HG03442 (cell line): Measurements from ENCODE around the gene HNRNPH1.
"Not testable (repeated sequence)": the region's sequence is repeated elsewhere in the genome, so short reads cannot be mapped to it uniquely, and the experiment has no call there.

Experiments used
- ATAC-seq: cut with Tn5 transposase; IDR thresholded peaks from one replicate; pipeline ENCODE4 v1.9.1; 2021; ENCODE audit warnings: mild to moderate bottlenecking, moderate library complexity; ENCODE audit not compliant: unreplicated experiment

The HNRNPH1 gene

GRCh38 chr5:179623003-179623905 lies at the start of gene HNRNPH1:
Gene HNRNPH1, minus strand, starts transcription at chr5:179623671. Its CDS starts 538 bp downstream, at chr5:179623133.
- peak; percentile 65 for ATAC-seq

- ATAC-seq = no peak
Measured at GRCh38 chr5:179668391-179668790, 44.9 kb upstream of the HNRNPH1 start.

- not testable (repeated sequence) for ATAC-seq
Measured at GRCh38 chr5:179661647-179662046, 38.2 kb upstream of the HNRNPH1 start.

GRCh38 chr5:179658179-179658856 lies 34.8 kb upstream of the HNRNPH1 start:
- ATAC-seq = peak; percentile 62

GRCh38 chr5:179657302-179658178 lies 34.1 kb upstream of the HNRNPH1 start:
- ATAC-seq = peak; percentile 85

GRCh38 chr5:179653135-179653534 lies 29.7 kb upstream of the HNRNPH1 start:
- ATAC-seq = not testable (repeated sequence)

- not testable (repeated sequence) for ATAC-seq
Measured at GRCh38 chr5:179650245-179650644, 26.8 kb upstream of the HNRNPH1 start.

GRCh38 chr5:179649166-179649703 lies 25.8 kb upstream of the HNRNPH1 start:
- not testable (repeated sequence) for ATAC-seq

GRCh38 chr5:179648410-179648809 lies 24.9 kb upstream of the HNRNPH1 start:
- ATAC-seq = no peak

- not testable (repeated sequence) for ATAC-seq
Measured at GRCh38 chr5:179644766-179645165, 21.3 kb upstream of the HNRNPH1 start.

- ATAC-seq = not testable (repeated sequence)
Measured at GRCh38 chr5:179643141-179643920, 19.9 kb upstream of the HNRNPH1 start.

GRCh38 chr5:179642626-179643025 lies 19.2 kb upstream of the HNRNPH1 start:
- ATAC-seq = not testable (repeated sequence)

GRCh38 chr5:179641745-179642144 lies 18.3 kb upstream of the HNRNPH1 start:
- ATAC-seq = not testable (repeated sequence)

GRCh38 chr5:179639296-179639695 lies 15.8 kb upstream of the HNRNPH1 start:
- ATAC-seq = not testable (repeated sequence)

- peak; percentile 85 for ATAC-seq
Measured at GRCh38 chr5:179634370-179635172, 11.1 kb upstream of the HNRNPH1 start.

- ATAC-seq = peak; percentile 50
Measured at GRCh38 chr5:179633501-179634369, 10.3 kb upstream of the HNRNPH1 start.

- no peak for ATAC-seq
Measured at GRCh38 chr5:179624841-179625271, 1.4 kb upstream of the HNRNPH1 start.
